Activated B cell treated with CpG ODN at 0.5 μM for 24 hours (primary cell): Measurements from ENCODE around the gene LMAN1. TPM values are rescaled to one million over a fixed set of nuclear protein-coding genes. Genes with fewer than 3 reads are reported as not detected.

Experiments
- ATAC-seq: fragments of 200-7000 bp; cut with Tn5 transposase; one replicate; pipeline ENCODE4 v1.10.0; 2021; ENCODE audit warnings: low read depth, mild to moderate bottlenecking, moderate library complexity
- CTCF ChIA-PET: fragments of 350-600 bp; sonication (Branson Sonifier 250); formaldehyde crosslinking; loops from one replicate; lab custom pipeline; 2021; ENCODE audit warnings: antibody characterized with exemption; lab: Charles Lee
- POLR2A ChIA-PET: fragments of 350-600 bp; sonication (Branson Sonifier 250); formaldehyde crosslinking; loops from one replicate; lab custom pipeline; 2021; ENCODE audit warnings: antibody characterized with exemption; lab: Charles Lee
- DNase-seq: peaks from one replicate; pipeline ENCODE4 v3.0.0; 2022
- H3K27ac Mint-ChIP-seq: one replicate; pipeline ENCODE4 v1.8.0; 2020; ENCODE audit warnings: mixed read lengths
- H3K27me3 Mint-ChIP-seq: one replicate; pipeline ENCODE4 v1.8.0; 2021; ENCODE audit warnings: mixed read lengths
- H3K36me3 Mint-ChIP-seq: one replicate; pipeline ENCODE4 v1.8.0; 2021; ENCODE audit warnings: low read depth, mixed read lengths
- H3K4me1 Mint-ChIP-seq: one replicate; pipeline ENCODE4 v1.8.0; 2021; ENCODE audit warnings: mixed read lengths
- H3K4me3 Mint-ChIP-seq: one replicate; pipeline ENCODE4 v1.8.0; 2020; ENCODE audit warnings: mild to moderate bottlenecking, mixed read lengths
- H3K9me3 Mint-ChIP-seq: one replicate; pipeline ENCODE4 v1.8.0; 2020; ENCODE audit warnings: mixed read lengths
- CTCF ChIP-seq: fragments of 200-600 bp; IDR thresholded peaks from one replicate; pipeline ENCODE4 v1.8.0; 2022; ENCODE audit warnings: antibody characterized with exemption, mild to moderate bottlenecking
- intact Hi-C: fragments of 100-400 bp; cut with micrococcal nuclease; formaldehyde crosslinking; loops from one replicate; pipeline ENCODE4 v1.15.1; 2024
- total RNA-seq: library from RNA; stranded (reverse); gene quantifications from 2 replicates; pipeline ENCODE4 v1.2.3, GENCODE V29; 2022

LMAN1 gene
- total RNA-seq, 1 donor from 2014 or later = 40.3 TPM

- TF ChIP-seq CTCF = no peak
- Mint-ChIP-seq H3K27me3 (peaks cover 27% of the 10 kb centered on the region), H3K9me3 (no peaks in the 10 kb centered on the region), H3K36me3 (no peaks in the 10 kb centered on the region), H3K27ac (no peak overlapping the region), H3K4me3 (no peak overlapping the region), H3K4me1 (no peaks in the 10 kb centered on the region)
- CTCF ChIA-PET = interaction anchor here (1.2 kb wide), 1 partner anchor 100 kb away, joined by 6 read pairs; no protein-coding TSS in a partner anchor
- POLR2A ChIA-PET = interaction anchor here (0.6 kb wide), 1 partner anchor 1540 kb away, joined by 3 read pairs; no protein-coding TSS in a partner anchor
- no peak for ATAC-seq
- intact Hi-C loops = no loop called here
- DNase-seq = no peak
Measured at GRCh38 chr18:59301929-59302328, 57.1 kb downstream of the LMAN1 start.

GRCh38 chr18:59300676-59301285 is 58.3 kb downstream of the LMAN1 start:
- intact Hi-C loops = no loop called here
- ChIA-PET CTCF (no interaction called here), POLR2A (no interaction called here)
- ATAC-seq (no peak), DNase-seq (no peak)
- Mint-ChIP-seq H3K4me1 (no peaks in the 10 kb centered on the region), H3K9me3 (no peaks in the 10 kb centered on the region), H3K27me3 (peaks cover 23% of the 10 kb centered on the region), H3K4me3 (no peak overlapping the region), H3K27ac (no peak overlapping the region), H3K36me3 (no peaks in the 10 kb centered on the region)
- TF ChIP-seq CTCF = no peak

DNA sequence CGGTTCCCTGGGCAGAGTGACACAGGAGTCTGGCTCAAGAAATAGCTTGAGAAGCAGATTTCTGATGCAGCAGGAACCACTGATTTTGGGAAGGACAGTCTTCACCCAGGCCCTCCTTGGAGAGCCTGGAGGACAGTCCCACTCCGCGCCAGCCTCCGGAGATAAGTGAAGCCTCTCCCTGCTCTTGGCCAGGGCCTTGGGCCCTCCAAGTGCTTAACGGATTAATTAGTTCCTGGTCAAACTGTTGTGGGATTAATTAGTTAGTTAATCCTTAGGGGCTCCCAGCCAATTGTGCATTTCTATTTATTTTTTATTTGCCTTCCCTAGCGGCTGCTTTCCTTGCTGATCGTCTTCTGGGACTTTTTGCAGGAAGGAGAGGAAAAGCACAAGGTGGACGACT is 60.2 kb downstream of the LMAN1 start:
- ChIA-PET CTCF (no interaction called here), POLR2A (no interaction called here)
- H3K36me3 Mint-ChIP-seq = no peaks in the 10 kb centered on the region
- ATAC-seq (no peak), DNase-seq (no peak)
- TF ChIP-seq CTCF = no peak
- H3K4me1 Mint-ChIP-seq = no peaks in the 10 kb centered on the region
- intact Hi-C loops = no loop called here
- H3K4me3 Mint-ChIP-seq = no peak overlapping the region
- peaks cover 23% of the 10 kb centered on the region for H3K27me3 Mint-ChIP-seq
- no peak overlapping the region for H3K27ac Mint-ChIP-seq
- H3K9me3 Mint-ChIP-seq = no peaks in the 10 kb centered on the region

DNA sequence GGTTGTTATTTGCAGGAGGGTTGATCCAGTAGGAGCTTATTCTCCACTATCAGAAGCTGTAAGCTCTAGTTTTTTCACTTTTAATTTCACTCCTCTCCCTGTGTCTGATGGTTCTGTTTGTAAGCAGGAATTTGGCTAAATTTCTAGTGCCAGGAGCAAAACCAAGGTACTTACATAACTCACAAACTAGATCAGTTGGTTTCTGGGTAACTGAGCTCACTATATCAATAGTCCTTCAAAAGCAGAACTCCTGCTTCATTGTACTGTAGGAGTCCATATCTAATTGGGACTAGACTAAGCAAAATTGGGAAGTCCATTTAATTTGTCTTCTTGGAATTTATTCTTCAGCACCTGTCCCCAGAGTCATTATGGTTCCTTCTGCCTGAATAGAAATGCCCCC is 65.7 kb downstream of the LMAN1 start:
- CTCF ChIA-PET = no interaction called here
- intact Hi-C loops = no loop called here
- ATAC-seq (no peak), DNase-seq (no peak)
- Mint-ChIP-seq H3K27ac (no peak overlapping the region), H3K4me3 (no peak overlapping the region), H3K36me3 (no peaks in the 10 kb centered on the region), H3K4me1 (no peaks in the 10 kb centered on the region), H3K27me3 (peaks cover 43% of the 10 kb centered on the region), H3K9me3 (no peaks in the 10 kb centered on the region)
- no peak for TF ChIP-seq CTCF
- POLR2A ChIA-PET = no interaction called here

GRCh38 chr18:59286341-59286740 is 72.7 kb downstream of the LMAN1 start:
- no peak for TF ChIP-seq CTCF
- intact Hi-C loops = no loop called here
- no peaks in the 10 kb centered on the region for H3K9me3 Mint-ChIP-seq
- ChIA-PET POLR2A (no interaction called here), CTCF (no interaction called here)
- no peaks in the 10 kb centered on the region for H3K36me3 Mint-ChIP-seq
- H3K4me3 Mint-ChIP-seq = no peak overlapping the region
- no peak for DNase-seq
- ATAC-seq = no peak
- no peak overlapping the region for H3K27ac Mint-ChIP-seq
- no peaks in the 10 kb centered on the region for H3K4me1 Mint-ChIP-seq
- peaks cover 50% of the 10 kb centered on the region for H3K27me3 Mint-ChIP-seq
